Testis (tissue), 3 donors: ENCODE measurements around the gene LYRM4. TPM values are rescaled to one million over a fixed set of nuclear protein-coding genes. Genes with fewer than 3 reads are reported as not detected.

Source experiments
- DNase-seq: peaks from one replicate; pipeline ENCODE4 v3.0.0-alpha.2; 2019
- H3K27ac ChIP-seq, 2 donors: fragments of 200-600 bp; sonication (generic); one replicate each; pipeline ENCODE4 v1.5.1; 2019
- H3K27me3 ChIP-seq: fragments of 200-600 bp; sonication (generic); one replicate; pipeline ENCODE4 v1.5.1; 2019
- H3K36me3 ChIP-seq: fragments of 200-600 bp; sonication (generic); one replicate; pipeline ENCODE4 v1.5.1; 2017; ENCODE audit warnings: low read depth; ENCODE audit errors: missing control alignments
- H3K4me1 ChIP-seq: fragments of 200-600 bp; sonication (generic); one replicate; pipeline ENCODE4 v1.5.1; 2019
- H3K4me3 ChIP-seq, 2 donors: fragments of 200-600 bp; sonication (generic); one replicate each; pipeline ENCODE4 v1.5.1; 2017 to 2019
- H3K9me3 ChIP-seq: fragments of 200-600 bp; sonication (generic); one replicate; pipeline ENCODE4 v1.5.1; 2017
- POLR2A ChIP-seq: fragments of 450-650 bp; IDR thresholded peaks from one replicate; pipeline ENCODE4 v1.6.1; 2017; ENCODE audit warnings: antibody characterized with exemption, mild to moderate bottlenecking, moderate library complexity
- WGBS, 2 donors: methylation state at CpG; one replicate each; pipeline ENCODE4 v1.1.5; 2018; 5-methylcytosine and 5-hydroxymethylcytosine counted together
- intact Hi-C: fragments of 100-400 bp; cut with DNase I; formaldehyde crosslinking; loops from one replicate; pipeline ENCODE4 v1.15.1; 2023; ENCODE audit warnings: low total_unique reads
- polyA plus RNA-seq: library from polyadenylated mRNA; stranded (reverse); fragments of 350-450 nt; fragmentation: Illumina TruSeq; extraction: RNeasy Lipid Tissue Mini Kit (QIAGEN cat#74804); gene quantifications from one replicate; pipeline ENCODE4 v1.2.3, GENCODE V29; 2014; ENCODE audit warnings: low read depth, low replicate concordance; ENCODE audit not compliant: insufficient read depth
- total RNA-seq, 2 donors: library from RNA; depleted of rRNA; stranded (reverse); fragments of >200 nt; gene quantifications; one replicate each; pipeline ENCODE4 v1.2.3, GENCODE V29; 2016
- TF ChIP-seq, protein P1 (sequence below), 3 experiments: fragments of 450-650 bp in 2 of 3; fragments of 200-600 bp in 1 of 3; sonication (generic) in 1 of 3; IDR thresholded peaks; one replicate each; pipeline ENCODE4 v1.5.1; 2016 to 2019; ENCODE audit warnings: antibody characterized with exemption in 3 of 3, mild to moderate bottlenecking in 2 of 3, moderate library complexity in 1 of 3

Gene LYRM4
- total and polyA plus RNA-seq, 3 donors from 2014 or later = 18.5 to 41.8 (median 23.0) TPM

DNA sequence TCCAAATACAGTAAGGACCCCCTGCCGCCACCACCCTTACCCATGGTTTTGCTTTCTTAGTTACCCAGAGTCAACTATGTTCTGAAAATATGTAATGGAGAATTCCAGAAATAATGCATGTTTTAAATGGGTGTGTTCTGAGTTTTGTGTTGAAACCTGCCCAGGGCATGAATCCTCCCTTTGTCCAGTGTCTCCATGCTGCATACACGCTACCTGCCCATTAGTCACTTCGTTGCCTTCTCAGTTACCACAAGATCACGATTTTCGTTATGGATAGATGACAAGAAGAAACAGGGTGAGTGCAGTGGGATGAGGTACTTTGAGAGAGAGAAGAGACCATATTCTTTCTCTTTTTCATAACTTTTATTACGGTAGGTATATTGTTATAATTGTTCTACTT is 11.2 kb upstream of the LYRM4 start:
- TF ChIP-seq, protein P1, sequence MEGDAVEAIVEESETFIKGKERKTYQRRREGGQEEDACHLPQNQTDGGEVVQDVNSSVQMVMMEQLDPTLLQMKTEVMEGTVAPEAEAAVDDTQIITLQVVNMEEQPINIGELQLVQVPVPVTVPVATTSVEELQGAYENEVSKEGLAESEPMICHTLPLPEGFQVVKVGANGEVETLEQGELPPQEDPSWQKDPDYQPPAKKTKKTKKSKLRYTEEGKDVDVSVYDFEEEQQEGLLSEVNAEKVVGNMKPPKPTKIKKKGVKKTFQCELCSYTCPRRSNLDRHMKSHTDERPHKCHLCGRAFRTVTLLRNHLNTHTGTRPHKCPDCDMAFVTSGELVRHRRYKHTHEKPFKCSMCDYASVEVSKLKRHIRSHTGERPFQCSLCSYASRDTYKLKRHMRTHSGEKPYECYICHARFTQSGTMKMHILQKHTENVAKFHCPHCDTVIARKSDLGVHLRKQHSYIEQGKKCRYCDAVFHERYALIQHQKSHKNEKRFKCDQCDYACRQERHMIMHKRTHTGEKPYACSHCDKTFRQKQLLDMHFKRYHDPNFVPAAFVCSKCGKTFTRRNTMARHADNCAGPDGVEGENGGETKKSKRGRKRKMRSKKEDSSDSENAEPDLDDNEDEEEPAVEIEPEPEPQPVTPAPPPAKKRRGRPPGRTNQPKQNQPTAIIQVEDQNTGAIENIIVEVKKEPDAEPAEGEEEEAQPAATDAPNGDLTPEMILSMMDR (IDR thresholded peaks at IDR 0.05) = no peak
- TF ChIP-seq POLR2A = no peak
- no peak overlapping the region for H3K4me3 ChIP-seq
- H3K9me3 ChIP-seq = no peaks in the 10 kb centered on the region
- H3K36me3 ChIP-seq = no peaks in the 10 kb centered on the region
- 94 to 97% methylated on average over 6 of the region's 6 CpGs for WGBS, 2 donors
- no peak overlapping the region for H3K27ac ChIP-seq
- H3K4me1 ChIP-seq = no peaks in the 10 kb centered on the region
- intact Hi-C loops = no loop called here
- H3K27me3 ChIP-seq = no peaks in the 10 kb centered on the region
- DNase-seq = no peak

DNA sequence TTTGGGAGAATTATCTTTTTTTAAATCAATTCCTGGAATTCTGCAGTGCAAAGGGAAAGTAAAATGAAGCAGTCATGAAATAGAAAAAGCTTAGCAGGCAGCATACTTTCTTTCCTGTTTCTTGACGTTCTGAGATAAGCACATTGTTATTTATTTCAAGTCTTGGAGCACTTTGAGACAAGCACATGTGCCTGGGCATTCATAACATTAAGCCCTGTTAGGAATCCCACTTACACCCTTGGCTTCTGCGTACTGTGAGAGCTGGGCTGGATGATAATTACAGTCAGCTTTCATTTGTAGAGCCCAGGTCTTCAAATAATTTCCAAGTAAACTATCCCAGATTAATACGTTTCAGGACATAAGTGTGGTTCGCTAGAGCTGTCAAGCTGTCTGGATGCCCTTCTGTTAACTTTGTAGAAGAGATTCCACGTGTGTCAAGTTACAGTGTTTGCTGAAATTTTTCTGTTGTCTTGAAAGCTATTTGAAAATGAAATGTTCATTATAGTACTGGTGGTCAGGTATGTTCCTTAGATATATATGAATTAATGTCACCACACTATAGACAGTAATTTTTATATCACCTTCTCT is 9.4 kb upstream of the LYRM4 start:
- intact Hi-C loops = no loop called here
- Histone ChIP-seq H3K27me3 (no peaks in the 10 kb centered on the region), H3K9me3 (no peaks in the 10 kb centered on the region), H3K4me3 (no peak overlapping the region), H3K4me1 (no peaks in the 10 kb centered on the region), H3K36me3 (no peaks in the 10 kb centered on the region), H3K27ac (no peak overlapping the region)
- WGBS, 2 donors = 60 to 65% methylated on average over 5 of the region's 5 CpGs
- TF ChIP-seq POLR2A = no peak
- TF ChIP-seq, protein P1 (IDR thresholded peaks at IDR 0.05) = no peak
- no peak for DNase-seq

DNA sequence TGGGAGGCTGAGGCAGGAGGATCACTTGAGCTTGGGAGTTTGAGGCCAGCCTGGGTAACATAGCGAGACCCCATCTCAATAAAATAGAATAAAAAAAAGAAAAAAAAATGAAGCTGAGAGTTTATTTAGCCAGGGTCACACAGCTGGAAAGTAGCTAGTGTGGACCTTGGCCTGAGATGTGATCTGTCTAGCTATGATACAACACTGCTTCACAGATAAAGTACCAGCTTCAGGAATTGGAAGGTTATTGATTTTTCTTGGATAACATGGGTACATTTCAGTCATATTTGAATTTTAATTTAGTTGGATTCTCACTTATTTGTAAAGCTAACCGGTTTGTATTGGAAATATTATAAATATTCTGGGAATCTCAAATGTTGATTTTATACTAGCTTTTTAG is 5.7 kb upstream of the LYRM4 start:
- Histone ChIP-seq H3K4me1 (peaks cover 4% of the 10 kb centered on the region), H3K36me3 (no peaks in the 10 kb centered on the region), H3K27me3 (no peaks in the 10 kb centered on the region), H3K4me3 (no peak overlapping the region), H3K27ac (no peak overlapping the region), H3K9me3 (no peaks in the 10 kb centered on the region)
- DNase-seq = no peak
- WGBS, 2 donors = 91 to 93% methylated on average over 2 of the region's 2 CpGs
- intact Hi-C loops = no loop called here
- TF ChIP-seq, protein P1 (IDR thresholded peaks at IDR 0.05) = no peak
- no peak for TF ChIP-seq POLR2A

DNA sequence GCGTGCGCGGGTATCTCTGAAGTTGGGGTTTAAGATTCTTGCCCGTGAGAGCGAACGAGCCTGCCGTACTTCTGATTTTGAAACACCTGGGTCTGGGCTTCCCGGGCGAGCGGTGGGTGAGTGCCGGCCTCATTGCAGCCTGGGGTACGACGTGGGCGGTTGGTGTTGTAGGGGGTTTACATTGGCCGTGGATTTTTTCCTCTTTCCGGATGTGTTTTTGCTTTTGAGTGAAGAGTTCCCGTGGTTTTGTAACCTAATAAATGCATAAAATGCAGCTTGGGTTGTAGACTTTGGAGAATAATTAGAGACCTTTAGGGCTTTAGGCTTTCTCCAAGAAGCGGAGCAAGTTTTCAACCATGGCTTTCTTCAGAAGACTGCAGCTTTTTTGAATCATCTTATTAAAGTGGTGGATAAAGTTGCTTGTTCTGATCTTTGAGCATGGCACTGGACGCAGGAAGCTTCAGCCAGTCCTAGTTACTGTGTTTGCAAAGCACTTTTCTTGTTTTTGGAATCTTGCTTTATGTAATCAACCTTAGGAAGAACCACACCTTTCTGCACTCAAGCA is 877 bp upstream of the LYRM4 start:
- Histone ChIP-seq H3K4me1 (peaks cover 9% of the 10 kb centered on the region), H3K36me3 (no peaks in the 10 kb centered on the region), H3K4me3 (peak overlapping the region; percentile 70 to 87), H3K27ac (peak overlapping the region; percentile 81 to 98), H3K27me3 (no peaks in the 10 kb centered on the region), H3K9me3 (no peaks in the 10 kb centered on the region)
- TF ChIP-seq POLR2A = no peak
- TF ChIP-seq, protein P1 (IDR thresholded peaks at IDR 0.05) = no peak
- no peak for DNase-seq
- 0 to 1% methylated on average over 19 of the region's 19 CpGs for WGBS, 2 donors
- intact Hi-C loops = no loop called here

DNA sequence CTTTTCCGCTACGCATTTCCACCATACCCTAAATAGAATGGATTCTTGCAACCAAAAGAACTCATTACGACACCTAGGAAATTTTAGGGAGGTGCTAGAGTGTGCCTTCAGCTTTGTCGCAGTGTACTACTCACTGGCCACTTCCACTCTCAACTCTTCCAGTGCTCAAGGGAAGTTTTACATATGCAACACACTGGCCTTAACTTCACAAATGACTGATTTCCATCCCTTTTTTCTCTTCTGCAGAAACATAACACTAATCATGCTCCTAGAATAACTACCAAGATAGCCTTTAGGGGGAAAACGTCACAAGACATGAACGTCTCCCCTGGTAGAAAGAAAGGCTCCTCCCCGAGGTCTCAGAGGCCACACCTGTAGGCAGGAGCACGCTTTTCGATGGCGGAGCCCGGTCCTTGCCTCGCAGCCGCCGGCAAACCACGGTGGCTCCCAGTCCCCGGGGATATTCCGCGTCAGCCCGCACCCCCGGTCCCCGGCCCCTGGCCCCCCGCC is 584 bp downstream of the LYRM4 start:
- DNase-seq = peak; percentile 71
- H3K36me3 ChIP-seq = no peaks in the 10 kb centered on the region
- peak overlapping the region; percentile 70 to 87 for H3K4me3 ChIP-seq
- peak overlapping the region; percentile 81 to 98 for H3K27ac ChIP-seq
- intact Hi-C loops = no loop called here
- H3K27me3 ChIP-seq = no peaks in the 10 kb centered on the region
- H3K9me3 ChIP-seq = no peaks in the 10 kb centered on the region
- H3K4me1 ChIP-seq = peaks cover 9% of the 10 kb centered on the region
- 1 to 2% methylated on average over 15 to 22 of the region's 22 CpGs for WGBS, 2 donors
- TF ChIP-seq POLR2A = no peak
- TF ChIP-seq, protein P1 (IDR thresholded peaks at IDR 0.05) = no peak
